GM12873 (cell line): Measurements from ENCODE around the gene RABEP2.

ENCODE experiments used
- CTCF ChIP-seq: IDR thresholded peaks from 2 replicates; pipeline ENCODE4 v1.5.1; 2012; ENCODE audit warnings: low read depth, mild to moderate bottlenecking, moderate library complexity, low read length, control low read depth; ENCODE audit not compliant: insufficient read depth; ENCODE audit errors: missing control alignments

RABEP2 gene

GRCh38 chr16:28936784-28937155 lies 11.7 kb upstream of the RABEP2 start:
- TF ChIP-seq CTCF = no peak

GRCh38 chr16:28935924-28936783 lies 11.1 kb upstream of the RABEP2 start:
- TF ChIP-seq CTCF = no peak

GRCh38 chr16:28935346-28935745 lies 10.3 kb upstream of the RABEP2 start:
- TF ChIP-seq CTCF = no peak

GRCh38 chr16:28933171-28933570 lies 8.1 kb upstream of the RABEP2 start:
- TF ChIP-seq CTCF = no peak

- no peak for TF ChIP-seq CTCF
These were observed 7.5 kb upstream of the RABEP2 start for GRCh38 chr16:28932339-28933141.

- TF ChIP-seq CTCF = no peak
These were observed 6.8 kb upstream of the RABEP2 start, which contains the start of gene CD19 for GRCh38 chr16:28931801-28932225. TSS of gene CD19 (plus strand) at chr16:28931971. CDS start at chr16:28932001, 30 bp downstream.

- no peak for TF ChIP-seq CTCF
These were observed 5.6 kb upstream of the RABEP2 start for GRCh38 chr16:28930652-28931051.
